SK-N-MC (cell line): ENCODE data around the gene CLIC5.

Source experiments
- DNase-seq: peaks from one replicate; pipeline ENCODE4 v3.0.0-alpha.2; 2011; ENCODE audit warnings: low read depth, low spot score
- H3K27ac ChIP-seq: fragments of 200-600 bp; sonication (generic); 2 replicates; pipeline ENCODE4 v1.5.1; 2016; ENCODE audit warnings: mixed run types
- H3K36me3 ChIP-seq: fragments of 200-600 bp; sonication (generic); 2 replicates; pipeline ENCODE4 v1.6.1; 2017; ENCODE audit warnings: antibody characterized with exemption, low read length, mixed read lengths; ENCODE audit not compliant: insufficient read depth
- H3K4me3 ChIP-seq: fragments of 200-600 bp; sonication (generic); 2 replicates; pipeline ENCODE4 v1.5.1; 2016
- H3K9ac ChIP-seq: fragments of 200-600 bp; sonication (generic); 2 replicates; pipeline ENCODE4 v1.8.0; 2017; ENCODE audit warnings: mixed run types, mixed read lengths; ENCODE audit not compliant: insufficient read length
- H3K9me3 ChIP-seq: fragments of 200-600 bp; sonication (generic); 2 replicates; pipeline ENCODE4 v1.6.1; 2017; ENCODE audit warnings: low read depth, mild to moderate bottlenecking, antibody characterized with exemption, low read length, moderate library complexity, mixed read lengths
- EZH2 ChIP-seq: fragments of 200-600 bp; sonication (generic); IDR thresholded peaks from one replicate; pipeline ENCODE4 v1.6.1; 2017; ENCODE audit warnings: antibody characterized with exemption
- FOXP2 ChIP-seq: optimal IDR thresholded peaks from 2 replicates; pipeline ENCODE3; 2011; ENCODE audit warnings: mild to moderate bottlenecking, moderate library complexity; ENCODE audit not compliant: insufficient read depth; ENCODE audit errors: extremely low read length, control extremely low read depth
- POLR2AphosphoS5 ChIP-seq: IDR thresholded peaks from 2 replicates; pipeline ENCODE4 v1.6.1; 2012; ENCODE audit warnings: mild to moderate bottlenecking, low read depth, low read length, borderline replicate concordance

CLIC5 gene

DNA sequence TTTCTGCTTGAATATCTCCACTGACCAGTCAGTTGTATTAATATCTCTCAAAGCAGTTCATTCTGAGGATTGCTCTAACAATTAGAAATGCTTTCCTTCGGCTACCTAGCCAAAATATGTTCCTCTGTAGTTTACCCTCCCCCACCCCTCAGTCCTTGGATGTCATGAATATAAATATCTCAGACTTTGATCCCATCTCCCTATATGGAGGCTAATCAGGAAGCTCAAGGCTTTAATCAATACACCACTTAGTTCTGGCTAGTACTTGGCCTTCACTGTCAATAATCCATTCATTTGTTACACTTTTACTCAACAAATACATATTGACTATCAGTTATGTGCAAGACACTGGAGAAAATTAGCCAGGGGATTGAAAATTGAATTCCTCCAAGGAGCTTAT is 60.1 kb downstream of the CLIC5 start:
- H3K4me3 ChIP-seq, result no peak overlapping the region
- TF ChIP-seq FOXP2, result no peak
- TF ChIP-seq EZH2, result no peak
- TF ChIP-seq POLR2AphosphoS5, result no peak
- H3K27ac ChIP-seq, result no peak overlapping the region
- no peak overlapping the region for H3K9ac ChIP-seq
- no peak for DNase-seq
- H3K9me3 ChIP-seq, result no peaks in the 10 kb centered on the region
- no peaks in the 10 kb centered on the region for H3K36me3 ChIP-seq

DNA sequence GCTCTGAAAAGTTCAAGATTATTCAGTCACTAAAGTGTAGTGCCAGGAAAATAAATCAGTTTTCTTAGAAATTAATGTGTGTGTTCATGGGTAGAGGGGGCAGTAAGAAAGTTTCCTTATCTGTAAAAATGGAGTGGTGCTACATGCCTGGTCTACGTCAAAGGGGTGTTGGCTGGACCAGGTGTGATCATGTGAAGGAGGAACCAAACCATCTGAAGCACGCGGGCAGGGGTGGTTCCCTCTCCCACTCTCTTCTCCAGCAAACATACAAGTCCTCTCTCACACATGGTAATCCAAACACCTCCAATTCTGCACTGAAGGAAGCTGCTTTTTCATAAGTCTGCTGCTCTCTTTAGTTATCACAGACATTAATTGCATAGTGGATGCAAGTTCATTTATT is 63.1 kb downstream of the CLIC5 start:
- DNase-seq, result no peak
- Histone ChIP-seq H3K27ac (no peak overlapping the region), H3K9me3 (no peaks in the 10 kb centered on the region), H3K36me3 (no peaks in the 10 kb centered on the region), H3K9ac (no peak overlapping the region), H3K4me3 (no peak overlapping the region)
- TF ChIP-seq POLR2AphosphoS5 (no peak), FOXP2 (no peak), EZH2 (no peak)

DNA sequence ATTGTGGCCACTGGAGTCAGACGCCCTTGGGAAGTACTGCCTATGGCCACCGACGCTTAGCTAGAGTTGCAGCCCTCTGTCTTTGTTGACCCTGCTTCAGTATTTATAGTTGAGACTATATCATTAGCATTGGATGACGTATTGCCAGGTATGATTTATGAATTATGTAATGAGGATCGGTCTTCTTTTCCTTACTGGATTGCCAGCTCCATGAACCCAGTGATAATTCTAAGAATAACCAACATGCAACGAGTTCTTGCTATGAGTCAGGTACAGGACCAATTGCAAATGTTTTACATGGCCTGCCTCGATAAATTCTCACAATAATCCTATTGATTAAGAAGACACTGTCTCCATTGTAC is 63.5 kb downstream of the CLIC5 start:
- Histone ChIP-seq H3K36me3 (no peaks in the 10 kb centered on the region), H3K9ac (no peak overlapping the region), H3K9me3 (no peaks in the 10 kb centered on the region), H3K4me3 (no peak overlapping the region), H3K27ac (no peak overlapping the region)
- DNase-seq, result no peak
- TF ChIP-seq POLR2AphosphoS5, result no peak
- no peak for TF ChIP-seq EZH2
- no peak for TF ChIP-seq FOXP2

DNA sequence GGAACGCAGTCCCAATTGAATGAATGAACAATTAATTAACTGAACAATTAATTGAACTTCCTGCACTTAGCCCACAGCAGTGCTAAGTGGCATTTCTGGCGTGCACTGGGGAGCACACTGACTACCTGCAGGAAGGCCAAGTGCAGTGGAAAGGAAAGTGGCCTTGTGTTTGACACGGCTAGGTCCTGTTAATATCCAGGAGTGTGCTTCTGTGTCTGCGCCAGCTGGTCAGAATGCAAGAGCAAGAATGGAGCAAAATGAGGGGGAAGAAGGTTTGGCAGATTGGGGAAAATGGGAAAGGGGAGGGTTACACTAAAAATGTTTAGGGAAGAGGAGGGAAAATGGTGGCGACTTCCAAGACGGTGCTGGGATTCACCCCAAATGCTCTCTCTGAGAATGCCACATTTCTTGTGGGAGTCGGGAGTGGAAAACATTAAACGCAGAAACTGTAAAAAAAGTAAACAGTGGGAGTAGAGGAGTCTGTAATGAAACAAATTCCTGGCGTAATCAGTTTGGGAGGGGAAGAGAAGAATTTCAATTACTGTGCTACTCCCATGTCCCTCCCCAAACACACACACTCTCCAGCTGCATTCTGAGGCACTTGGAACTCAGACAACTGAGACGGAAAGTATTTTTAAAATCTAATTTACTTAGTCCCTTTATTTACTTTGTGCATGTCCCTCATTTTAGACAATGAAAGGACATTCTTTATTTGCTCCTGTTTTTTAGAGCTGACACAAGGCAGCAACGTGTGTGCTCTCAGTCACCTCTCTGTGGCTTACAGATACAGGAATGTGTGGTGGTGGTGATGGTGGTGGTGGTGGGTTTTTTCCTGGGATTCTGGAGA is 64.1 kb downstream of the CLIC5 start:
- no peak overlapping the region for H3K9ac ChIP-seq
- H3K27ac ChIP-seq, result no peak overlapping the region
- DNase-seq, result no peak
- H3K4me3 ChIP-seq, result no peak overlapping the region
- no peaks in the 10 kb centered on the region for H3K36me3 ChIP-seq
- H3K9me3 ChIP-seq, result no peaks in the 10 kb centered on the region
- TF ChIP-seq EZH2 (no peak), POLR2AphosphoS5 (no peak), FOXP2 (no peak)

DNA sequence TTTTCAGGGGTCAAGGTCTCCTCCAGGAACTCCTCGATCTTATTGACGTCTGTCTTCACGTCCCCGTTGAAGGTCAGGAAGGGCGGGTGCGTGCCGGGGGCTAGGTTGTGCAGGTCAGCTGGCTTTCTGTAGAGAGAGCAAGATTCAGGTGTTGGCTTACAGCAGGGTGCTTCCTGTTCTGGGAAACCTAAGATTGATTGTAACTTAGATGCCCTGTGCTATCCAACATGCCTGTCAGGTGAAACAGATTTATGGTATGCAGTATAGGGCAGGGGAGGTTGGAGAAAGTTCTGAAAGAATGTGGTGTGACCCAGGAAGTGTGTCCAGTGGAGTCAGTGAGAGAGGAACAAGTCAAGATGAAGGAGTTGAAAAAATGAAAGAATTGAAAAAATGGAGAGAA is 66.4 kb downstream of the CLIC5 start:
- no peak for DNase-seq
- H3K36me3 ChIP-seq, result no peaks in the 10 kb centered on the region
- no peak overlapping the region for H3K4me3 ChIP-seq
- no peak overlapping the region for H3K27ac ChIP-seq
- no peak overlapping the region for H3K9ac ChIP-seq
- TF ChIP-seq FOXP2 (no peak), POLR2AphosphoS5 (no peak), EZH2 (no peak)
- no peaks in the 10 kb centered on the region for H3K9me3 ChIP-seq

DNA sequence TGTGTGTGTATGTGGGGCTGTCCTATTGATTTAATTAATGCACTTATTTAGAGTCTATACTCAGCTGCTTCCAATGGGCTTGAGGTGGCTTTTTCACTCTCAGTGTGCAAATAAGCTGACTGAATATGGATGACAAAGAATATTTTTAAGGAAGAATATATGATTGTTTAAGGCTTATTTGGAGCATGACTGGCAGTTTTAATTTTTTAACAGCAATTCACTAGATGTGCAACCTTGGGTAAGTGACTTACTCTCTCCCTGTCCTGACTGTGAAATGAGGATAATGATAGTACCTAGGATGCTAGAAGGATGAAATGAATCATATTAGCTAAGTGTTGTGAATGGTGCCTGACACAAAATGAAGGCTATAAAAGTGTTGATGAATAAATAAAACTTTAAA is 67.9 kb downstream of the CLIC5 start:
- no peak overlapping the region for H3K9ac ChIP-seq
- DNase-seq, result no peak
- H3K36me3 ChIP-seq, result no peaks in the 10 kb centered on the region
- TF ChIP-seq POLR2AphosphoS5 (no peak), FOXP2 (no peak), EZH2 (no peak)
- H3K27ac ChIP-seq, result no peak overlapping the region
- no peak overlapping the region for H3K4me3 ChIP-seq
- no peaks in the 10 kb centered on the region for H3K9me3 ChIP-seq

DNA sequence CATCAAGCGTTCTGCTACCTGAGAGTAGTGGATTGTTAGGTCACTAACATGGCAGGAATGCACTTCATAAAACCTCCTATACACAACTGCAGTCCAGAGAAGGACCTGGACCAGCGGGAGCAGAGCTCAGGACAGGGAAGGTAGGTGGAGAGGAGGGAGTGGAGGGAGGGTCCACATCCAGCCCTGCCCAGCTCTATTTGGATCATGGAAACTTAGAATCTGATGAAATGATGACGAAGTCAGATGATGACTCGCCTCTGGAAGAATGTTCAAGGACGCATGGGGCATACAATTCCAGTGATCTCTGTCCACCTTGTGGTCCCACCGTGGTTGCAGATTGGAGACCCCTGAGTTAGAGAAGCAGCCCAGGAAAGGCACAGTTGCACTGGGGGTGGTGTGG is 68.8 kb downstream of the CLIC5 start:
- no peak for DNase-seq
- TF ChIP-seq POLR2AphosphoS5, result no peak
- TF ChIP-seq FOXP2, result no peak
- TF ChIP-seq EZH2, result no peak
- H3K27ac ChIP-seq, result no peak overlapping the region
- H3K36me3 ChIP-seq, result no peaks in the 10 kb centered on the region
- H3K9ac ChIP-seq, result no peak overlapping the region
- no peak overlapping the region for H3K4me3 ChIP-seq
- H3K9me3 ChIP-seq, result no peaks in the 10 kb centered on the region

DNA sequence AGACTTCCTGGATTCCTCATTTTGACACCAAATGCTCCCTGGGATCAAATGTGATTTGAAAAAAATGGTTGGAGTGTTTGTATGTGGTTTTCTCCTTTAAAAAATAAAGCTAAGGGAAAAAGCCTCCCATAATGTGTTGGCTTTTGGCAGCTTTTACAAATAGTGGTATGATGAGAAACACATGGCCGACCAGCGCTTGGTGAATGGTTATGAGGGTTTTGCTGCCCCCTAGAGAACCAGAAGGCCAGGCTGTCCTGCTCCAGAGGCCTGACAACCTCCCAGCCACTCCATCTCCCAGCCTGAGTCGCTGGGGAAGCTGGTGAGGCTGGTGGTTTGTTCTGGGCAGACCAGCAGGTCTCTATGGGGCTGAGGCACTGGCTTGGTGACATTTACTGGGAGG is 69.3 kb downstream of the CLIC5 start:
- TF ChIP-seq POLR2AphosphoS5, result no peak
- TF ChIP-seq FOXP2, result no peak
- TF ChIP-seq EZH2, result no peak
- no peaks in the 10 kb centered on the region for H3K36me3 ChIP-seq
- no peaks in the 10 kb centered on the region for H3K9me3 ChIP-seq
- no peak for DNase-seq
- no peak overlapping the region for H3K27ac ChIP-seq
- no peak overlapping the region for H3K4me3 ChIP-seq
- no peak overlapping the region for H3K9ac ChIP-seq

DNA sequence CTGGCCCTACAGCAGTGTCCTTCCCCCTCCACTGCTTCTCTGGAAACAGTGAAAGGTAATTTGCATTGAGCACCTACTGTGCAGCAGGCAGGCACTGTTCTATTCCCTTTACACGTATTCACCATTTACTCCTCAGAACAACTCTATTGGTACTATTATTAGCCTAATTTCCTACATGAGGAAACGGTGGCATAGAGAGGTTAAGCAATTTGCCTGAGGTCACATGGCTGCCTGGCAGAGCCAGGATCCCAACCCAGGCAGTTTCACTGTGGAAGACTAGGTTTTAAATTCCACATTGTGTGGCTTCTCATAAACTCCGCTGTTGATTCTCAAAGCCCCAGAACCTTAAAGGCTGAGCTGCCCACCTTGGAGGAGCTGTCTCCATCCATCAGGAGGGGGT is 72.7 kb downstream of the CLIC5 start:
- H3K27ac ChIP-seq, result no peak overlapping the region
- no peak overlapping the region for H3K9ac ChIP-seq
- no peaks in the 10 kb centered on the region for H3K36me3 ChIP-seq
- DNase-seq, result no peak
- H3K9me3 ChIP-seq, result no peaks in the 10 kb centered on the region
- H3K4me3 ChIP-seq, result no peak overlapping the region
- TF ChIP-seq FOXP2, result no peak

DNA sequence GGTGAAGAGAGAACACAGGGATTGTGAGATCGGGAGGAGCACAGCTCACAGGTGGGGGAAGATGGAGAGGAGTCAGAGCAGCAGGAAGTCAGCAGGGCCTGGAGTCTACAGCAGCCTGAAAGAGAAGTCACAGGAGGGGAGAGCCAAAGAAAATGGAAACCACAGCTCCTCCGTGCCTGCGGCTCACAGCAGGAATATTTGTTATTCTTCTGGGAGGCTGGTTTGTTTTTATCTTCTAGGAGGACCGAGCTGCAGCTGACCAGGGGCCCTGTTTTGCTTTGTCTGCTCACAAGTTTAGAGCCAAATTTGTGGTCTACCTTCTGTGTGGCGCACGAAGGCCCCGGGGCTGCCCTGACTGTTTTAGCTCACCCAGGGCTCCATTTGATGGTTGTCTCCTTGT is 81.8 kb downstream of the CLIC5 start:
- H3K27ac ChIP-seq, result no peak overlapping the region
- no peak for DNase-seq
- no peaks in the 10 kb centered on the region for H3K9me3 ChIP-seq
- no peak overlapping the region for H3K9ac ChIP-seq
- no peaks in the 10 kb centered on the region for H3K36me3 ChIP-seq
- H3K4me3 ChIP-seq, result no peak overlapping the region
- TF ChIP-seq FOXP2, result no peak
- no peak for TF ChIP-seq POLR2AphosphoS5
- no peak for TF ChIP-seq EZH2
